H1 (cell line): ENCODE data around the gene HOXC11.

Experiments used
- CTCF ChIP-seq, 3 experiments: IDR thresholded peaks; 1 replicate in 2 of 3; 2 replicates in 1 of 3; pipeline versions ENCODE4 v1.5.1 to v1.6.1; 2011; ENCODE audit warnings: low read length in 3 of 3, mild to moderate bottlenecking in 3 of 3, inconsistent platforms in 2 of 3, low read depth in 1 of 3, moderate library complexity in 1 of 3; ENCODE audit not compliant: insufficient read depth in 1 of 3; ENCODE audit errors: control extremely low read depth in 1 of 3
- EZH2 ChIP-seq: fragments of 200-600 bp; sonication (generic); IDR thresholded peaks from 2 replicates; pipeline ENCODE4 v1.7.1; 2012; ENCODE audit warnings: low read depth, mild to moderate bottlenecking, moderate library complexity, low read length, inconsistent platforms; ENCODE audit not compliant: severe bottlenecking
- FOSL1 ChIP-seq: IDR thresholded peaks from 2 replicates; pipeline ENCODE4 v1.6.1; 2011; ENCODE audit warnings: mild to moderate bottlenecking, low read depth, low read length, moderate library complexity; ENCODE audit not compliant: insufficient read depth
- GTF2F1 ChIP-seq: IDR thresholded peaks from 2 replicates; pipeline ENCODE4 v1.6.1; 2012; ENCODE audit warnings: low read depth, low read length, improper control_type of control experiment, borderline replicate concordance
- POLR2A ChIP-seq, 2 experiments: IDR thresholded peaks; 1 replicate in 1 of 2; 2 replicates in 1 of 2; pipeline ENCODE4 v1.6.1; 2011; ENCODE audit warnings: low read depth in 2 of 2, low read length in 2 of 2, mild to moderate bottlenecking in 2 of 2; ENCODE audit errors: control extremely low read depth in 1 of 2
- RAD21 ChIP-seq, 2 experiments: IDR thresholded peaks in 1 of 2; conservative IDR thresholded peaks in 1 of 2; 2 replicates each; pipeline ENCODE4 v1.6.1; 2011; ENCODE audit warnings: low read depth in 2 of 2, low read length in 2 of 2, improper control_type of control experiment in 1 of 2, inconsistent platforms in 1 of 2, mild to moderate bottlenecking in 1 of 2, moderate library complexity in 1 of 2
- SAP30 ChIP-seq: fragments of 300-600 bp; sonication (generic); IDR thresholded peaks from 2 replicates; pipeline ENCODE4 v1.7.1; 2012; ENCODE audit warnings: low read length, moderate library complexity, mild to moderate bottlenecking, inconsistent platforms; ENCODE audit not compliant: insufficient read depth, insufficient replicate concordance
- SUZ12 ChIP-seq: fragments of 200-600 bp; sonication (generic); IDR thresholded peaks from 2 replicates; pipeline ENCODE4 v1.6.1; 2012; ENCODE audit warnings: mild to moderate bottlenecking, inconsistent platforms, low read length, moderate library complexity, mixed read lengths
- TCF12 ChIP-seq: IDR thresholded peaks from 2 replicates; pipeline ENCODE4 v1.6.1; 2011; ENCODE audit warnings: low read depth, mild to moderate bottlenecking, low read length

GRCh38 chr12:54016051-54016450, 43.1 kb downstream of the HOXC11 start:
- TF ChIP-seq CTCF (IDR thresholded peaks at IDR 0.05; ENCODE audit: control extremely low read depth in 1 of 3, insufficient read depth in 1 of 3, low read depth in 1 of 3, low read length in 3 of 3) (no peak), POLR2A (IDR thresholded peaks at IDR 0.05; ENCODE audit: control extremely low read depth in 1 of 2, low read depth in 2 of 2, low read length in 2 of 2) (no peak), GTF2F1 (no peak), EZH2 (no peak), FOSL1 (no peak), TCF12 (no peak), RAD21 (IDR thresholded peaks at IDR 0.05 in 1 of 2, conservative IDR thresholded peaks at IDR 0.05 in 1 of 2; ENCODE audit: low read depth in 2 of 2, low read length in 2 of 2) (no peak), SUZ12 (no peak), SAP30 (no peak)
